HG03139 (cell line): ENCODE results near the gene CDK16.
"Not testable (repeated sequence)": the region's sequence is repeated elsewhere in the genome, so short reads cannot be mapped to it uniquely, and the experiment has no call there.

Experiments used
- ATAC-seq: cut with Tn5 transposase; IDR thresholded peaks from one replicate; pipeline ENCODE4 v1.9.1; 2021; ENCODE audit not compliant: unreplicated experiment

The CDK16 gene

GRCh38 chrX:47247206-47247998 is 28.9 kb downstream of the CDK16 start:
- no peak for ATAC-seq

GRCh38 chrX:47247999-47248320 is 29.5 kb downstream of the CDK16 start:
- ATAC-seq = no peak

GRCh38 chrX:47248576-47248975 is 30.1 kb downstream of the CDK16 start:
- no peak for ATAC-seq

GRCh38 chrX:47250017-47250347 is 31.5 kb downstream of the CDK16 start:
- no peak for ATAC-seq

- not testable (repeated sequence) for ATAC-seq
These were observed 39.1 kb downstream of the CDK16 start for GRCh38 chrX:47257620-47258019.

- ATAC-seq = no peak
These were observed 46.1 kb downstream of the CDK16 start for GRCh38 chrX:47264483-47265173.

- ATAC-seq = no peak
These were observed 48.2 kb downstream of the CDK16 start for GRCh38 chrX:47266643-47267042.

GRCh38 chrX:47272013-47272408 is 53.5 kb downstream of the CDK16 start:
- no peak for ATAC-seq

GRCh38 chrX:47273011-47273730 is 54.7 kb downstream of the CDK16 start:
- no peak for ATAC-seq

GRCh38 chrX:47278691-47279090 is 60.2 kb downstream of the CDK16 start:
- ATAC-seq = no peak
